Ishikawa (cell line): ENCODE data around the gene MAPKAPK5.

ENCODE experiments used
- RAD21 ChIP-seq: IDR thresholded peaks from 2 replicates; pipeline ENCODE4 v1.6.1; 2012; ENCODE audit warnings: low read depth
- YY1 ChIP-seq: IDR thresholded peaks from 2 replicates; pipeline ENCODE4 v1.6.1; 2012; ENCODE audit warnings: low read depth
- TF ChIP-seq, protein P1 (sequence below): IDR thresholded peaks from 2 replicates; pipeline ENCODE4 v1.6.1; 2012; ENCODE audit warnings: low read depth, mild to moderate bottlenecking

- TF ChIP-seq YY1 (no peak), RAD21 (no peak)
- TF ChIP-seq, protein P1, sequence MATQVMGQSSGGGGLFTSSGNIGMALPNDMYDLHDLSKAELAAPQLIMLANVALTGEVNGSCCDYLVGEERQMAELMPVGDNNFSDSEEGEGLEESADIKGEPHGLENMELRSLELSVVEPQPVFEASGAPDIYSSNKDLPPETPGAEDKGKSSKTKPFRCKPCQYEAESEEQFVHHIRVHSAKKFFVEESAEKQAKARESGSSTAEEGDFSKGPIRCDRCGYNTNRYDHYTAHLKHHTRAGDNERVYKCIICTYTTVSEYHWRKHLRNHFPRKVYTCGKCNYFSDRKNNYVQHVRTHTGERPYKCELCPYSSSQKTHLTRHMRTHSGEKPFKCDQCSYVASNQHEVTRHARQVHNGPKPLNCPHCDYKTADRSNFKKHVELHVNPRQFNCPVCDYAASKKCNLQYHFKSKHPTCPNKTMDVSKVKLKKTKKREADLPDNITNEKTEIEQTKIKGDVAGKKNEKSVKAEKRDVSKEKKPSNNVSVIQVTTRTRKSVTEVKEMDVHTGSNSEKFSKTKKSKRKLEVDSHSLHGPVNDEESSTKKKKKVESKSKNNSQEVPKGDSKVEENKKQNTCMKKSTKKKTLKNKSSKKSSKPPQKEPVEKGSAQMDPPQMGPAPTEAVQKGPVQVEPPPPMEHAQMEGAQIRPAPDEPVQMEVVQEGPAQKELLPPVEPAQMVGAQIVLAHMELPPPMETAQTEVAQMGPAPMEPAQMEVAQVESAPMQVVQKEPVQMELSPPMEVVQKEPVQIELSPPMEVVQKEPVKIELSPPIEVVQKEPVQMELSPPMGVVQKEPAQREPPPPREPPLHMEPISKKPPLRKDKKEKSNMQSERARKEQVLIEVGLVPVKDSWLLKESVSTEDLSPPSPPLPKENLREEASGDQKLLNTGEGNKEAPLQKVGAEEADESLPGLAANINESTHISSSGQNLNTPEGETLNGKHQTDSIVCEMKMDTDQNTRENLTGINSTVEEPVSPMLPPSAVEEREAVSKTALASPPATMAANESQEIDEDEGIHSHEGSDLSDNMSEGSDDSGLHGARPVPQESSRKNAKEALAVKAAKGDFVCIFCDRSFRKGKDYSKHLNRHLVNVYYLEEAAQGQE = no peak
Measured at GRCh38 chr12:111842556-111843396, 748 bp downstream of the MAPKAPK5 start.
